GM21825 (cell line): Measurements from ENCODE around the gene KDM4B.
"Not testable (repeated sequence)": the region's sequence is repeated elsewhere in the genome, so short reads cannot be mapped to it uniquely, and the experiment has no call there.

Source experiments
- ATAC-seq: cut with Tn5 transposase; IDR thresholded peaks from one replicate; pipeline ENCODE4 v1.9.1; 2021; ENCODE audit warnings: mild to moderate bottlenecking, moderate library complexity; ENCODE audit not compliant: unreplicated experiment

Gene KDM4B

DNA sequence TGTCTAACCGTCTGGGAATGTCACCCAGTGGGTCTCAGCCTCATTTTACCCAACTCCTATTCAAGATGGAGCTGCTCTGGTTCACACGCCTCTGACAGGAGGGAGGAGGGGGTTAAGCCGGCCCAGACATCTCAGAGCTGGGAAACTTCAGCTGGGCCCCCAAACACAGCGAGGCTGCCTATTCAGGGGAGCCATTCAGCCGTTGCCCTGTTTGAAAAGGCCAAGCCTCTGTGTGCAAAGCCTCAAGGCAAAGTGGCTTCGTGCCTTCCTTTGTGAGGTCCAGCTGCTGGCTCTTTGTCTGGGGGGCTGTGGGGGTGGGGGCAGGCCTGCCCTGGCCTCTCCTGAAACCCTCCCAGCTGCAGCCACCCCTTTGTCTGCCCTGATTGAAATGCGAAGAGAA is 224.3 kb downstream of the KDM4B start:
- ATAC-seq = no peak

DNA sequence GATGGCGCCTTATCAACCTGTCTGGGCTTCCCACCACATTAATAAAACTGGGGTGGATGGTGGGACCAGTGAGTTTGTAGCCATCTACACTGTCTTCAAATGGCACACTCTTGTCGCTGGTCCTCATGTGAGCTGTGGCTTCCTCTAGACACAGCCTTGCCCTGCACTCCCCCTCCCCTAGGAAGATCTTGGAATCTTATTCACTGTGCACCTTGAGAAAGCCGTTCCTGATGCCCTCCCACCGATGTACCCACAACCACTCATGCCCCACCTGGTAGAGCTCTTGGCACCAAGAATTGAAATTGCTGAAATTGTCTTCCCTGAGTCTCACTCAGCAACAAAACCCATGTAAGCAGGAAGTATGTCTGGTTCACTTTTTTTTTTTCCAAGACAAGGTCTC is 225.7 kb downstream of the KDM4B start:
- no peak for ATAC-seq

DNA sequence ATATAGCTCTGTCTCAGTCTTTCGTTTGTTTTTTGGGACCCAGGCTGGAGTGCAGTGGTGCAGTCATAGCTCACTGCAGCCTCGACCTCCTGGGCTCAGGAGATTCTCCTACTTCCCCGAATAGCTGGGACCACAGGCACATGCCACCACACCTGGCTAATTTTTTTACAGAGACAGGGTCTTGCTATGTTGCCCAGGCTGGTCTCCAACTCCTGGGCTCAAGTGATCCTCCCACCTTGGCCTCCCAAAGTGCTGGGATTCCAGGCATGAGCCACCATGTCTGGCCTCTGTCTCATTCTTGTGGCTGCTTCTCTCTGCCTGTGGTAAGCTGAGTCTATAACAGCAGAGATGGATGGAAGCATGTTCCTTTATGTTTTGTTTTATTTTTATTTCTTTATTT is 226.7 kb downstream of the KDM4B start:
- not testable (repeated sequence) for ATAC-seq

DNA sequence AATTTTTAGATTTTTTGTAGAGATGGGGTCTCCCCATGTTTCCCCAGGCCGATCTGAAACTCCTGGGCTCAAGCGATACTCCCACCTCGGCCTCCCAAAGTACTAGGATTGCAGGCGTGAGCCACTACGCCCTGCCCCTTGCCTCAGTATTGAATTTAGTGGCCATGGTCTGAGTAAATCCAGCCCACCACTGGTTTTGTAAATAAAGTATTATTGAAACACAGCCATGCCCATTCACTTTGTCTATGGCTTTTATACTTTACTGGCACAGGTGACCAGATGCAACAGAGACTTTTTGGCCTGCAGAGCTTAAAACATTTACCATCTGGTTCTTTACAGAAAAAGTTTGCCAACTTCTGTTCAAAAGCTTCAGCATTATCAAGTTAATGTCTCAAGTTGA is 227.9 kb downstream of the KDM4B start:
- ATAC-seq = no peak

DNA sequence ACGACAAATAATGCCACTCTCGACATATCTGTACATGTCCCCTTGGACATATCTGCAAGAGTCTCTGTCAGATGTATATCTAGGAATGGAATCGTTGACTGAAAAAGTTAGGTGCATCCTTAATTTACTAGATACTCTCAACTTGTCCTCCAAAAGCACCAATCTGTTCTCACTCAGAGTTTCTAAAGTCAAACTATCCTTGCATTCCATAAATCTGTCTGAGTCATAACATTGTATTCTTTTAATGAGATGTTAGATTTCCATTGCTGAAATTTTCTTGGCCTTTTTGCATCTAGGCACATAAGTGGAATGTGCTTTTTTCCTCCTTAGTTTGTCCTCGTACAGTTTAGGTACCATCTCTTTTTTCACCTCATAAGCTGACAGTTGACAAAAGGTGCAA is 231.9 kb downstream of the KDM4B start:
- no peak for ATAC-seq

DNA sequence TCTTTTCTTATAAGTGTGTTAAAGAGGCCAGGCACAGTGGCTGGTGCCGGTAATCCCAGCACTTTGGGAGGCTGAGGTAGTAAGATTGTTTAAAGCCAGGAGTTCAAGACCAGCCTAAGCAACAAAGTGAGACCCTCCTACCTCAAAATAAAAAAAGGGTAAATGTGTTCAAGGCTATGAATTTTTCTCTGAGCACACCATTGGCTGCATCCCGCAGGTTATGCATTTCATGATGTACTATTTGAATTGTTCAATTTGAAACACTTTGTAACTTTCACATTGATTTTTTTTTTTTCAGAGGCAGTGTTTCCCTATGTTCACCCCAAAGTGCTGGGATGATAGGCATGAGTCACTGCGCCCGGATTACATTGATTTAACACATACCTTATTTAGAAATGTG is 233.6 kb downstream of the KDM4B start:
- no peak for ATAC-seq
